ENCODE data around the gene SYNGAP1.

DNA sequence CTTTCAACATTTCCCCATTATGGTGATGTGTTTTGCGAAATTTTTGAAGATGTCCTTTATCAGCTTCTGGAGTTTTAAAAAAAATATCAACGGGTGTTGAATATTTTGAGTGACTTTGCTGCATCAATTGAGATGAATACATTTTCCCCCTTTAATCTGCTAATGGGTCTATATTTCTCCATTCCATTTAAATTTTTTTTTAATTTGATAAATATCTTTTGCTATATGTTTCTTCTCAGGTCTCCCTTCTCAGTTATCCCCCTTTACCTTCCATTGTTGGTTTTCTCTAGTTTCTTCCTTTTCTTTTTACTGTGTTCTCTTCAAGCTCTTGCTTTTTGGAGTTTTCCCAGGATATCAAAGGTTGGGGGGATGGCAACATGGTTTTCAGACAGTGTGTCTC lies 29.7 kb upstream of the SYNGAP1 start:
- no peak for TF ChIP-seq JUNB (IDR thresholded peaks at IDR 0.05; ENCODE audit: unreplicated experiment)
- TF ChIP-seq, protein P1, sequence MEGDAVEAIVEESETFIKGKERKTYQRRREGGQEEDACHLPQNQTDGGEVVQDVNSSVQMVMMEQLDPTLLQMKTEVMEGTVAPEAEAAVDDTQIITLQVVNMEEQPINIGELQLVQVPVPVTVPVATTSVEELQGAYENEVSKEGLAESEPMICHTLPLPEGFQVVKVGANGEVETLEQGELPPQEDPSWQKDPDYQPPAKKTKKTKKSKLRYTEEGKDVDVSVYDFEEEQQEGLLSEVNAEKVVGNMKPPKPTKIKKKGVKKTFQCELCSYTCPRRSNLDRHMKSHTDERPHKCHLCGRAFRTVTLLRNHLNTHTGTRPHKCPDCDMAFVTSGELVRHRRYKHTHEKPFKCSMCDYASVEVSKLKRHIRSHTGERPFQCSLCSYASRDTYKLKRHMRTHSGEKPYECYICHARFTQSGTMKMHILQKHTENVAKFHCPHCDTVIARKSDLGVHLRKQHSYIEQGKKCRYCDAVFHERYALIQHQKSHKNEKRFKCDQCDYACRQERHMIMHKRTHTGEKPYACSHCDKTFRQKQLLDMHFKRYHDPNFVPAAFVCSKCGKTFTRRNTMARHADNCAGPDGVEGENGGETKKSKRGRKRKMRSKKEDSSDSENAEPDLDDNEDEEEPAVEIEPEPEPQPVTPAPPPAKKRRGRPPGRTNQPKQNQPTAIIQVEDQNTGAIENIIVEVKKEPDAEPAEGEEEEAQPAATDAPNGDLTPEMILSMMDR (conservative IDR thresholded peaks at IDR 0.05; ENCODE audit: low read depth in 2 of 2), result no peak

Measured in GM23338 (cell line).